K562 (cell line): ENCODE results near the gene UNC119B. TPM values are rescaled to one million over a fixed set of nuclear protein-coding genes. Genes with fewer than 3 reads are reported as not detected.

Experiments
- CAMTA2 ChIP-seq: fragments of 250-450 bp; sonication (Bioruptor Pico); conservative IDR thresholded peaks from 2 replicates; pipeline ENCODE4 v1.5.1; 2022
- CBX8 ChIP-seq: fragments of 200-600 bp; sonication (generic); IDR thresholded peaks from 2 replicates; pipeline ENCODE4 v1.6.1; 2012; ENCODE audit warnings: borderline replicate concordance, mixed run types, low read depth, mild to moderate bottlenecking, moderate library complexity, mixed read lengths, low read length, control low read depth, inconsistent platforms; ENCODE audit not compliant: poor library complexity, severe bottlenecking; ENCODE audit errors: extremely low read depth
- CHD4 ChIP-seq: fragments of 200-600 bp; sonication (generic); IDR thresholded peaks from 3 replicates; pipeline ENCODE4 v1.6.1; 2012; ENCODE audit warnings: low read depth, mild to moderate bottlenecking, mixed read lengths, low read length, inconsistent platforms; ENCODE audit not compliant: insufficient read depth, insufficient replicate concordance, poor library complexity, severe bottlenecking
- DEAF1 ChIP-seq: fragments of 450-650 bp; formaldehyde crosslinking; IDR thresholded peaks from 2 replicates; pipeline ENCODE4 v1.4.0; 2020; ENCODE audit warnings: mild to moderate bottlenecking, moderate library complexity
- GABPA ChIP-seq: fragments of 200-800 bp; sonication (Bioruptor generic); conservative IDR thresholded peaks from 2 replicates; pipeline ENCODE4 v1.6.1; 2016; ENCODE audit warnings: low read depth, missing genetic modification characterization, missing compliant biosample characterization
- HSF4 ChIP-seq: fragments of 250-450 bp; sonication (Bioruptor Pico); IDR thresholded peaks from 2 replicates; pipeline ENCODE4 v2.1.2; 2022; ENCODE audit warnings: mild to moderate bottlenecking, moderate library complexity, borderline replicate concordance
- PCBP1 ChIP-seq: fragments of 200-400 bp; formaldehyde crosslinking; IDR thresholded peaks from 2 replicates; pipeline ENCODE4 v1.6.1; 2018; ENCODE audit warnings: mild to moderate bottlenecking, low read depth, low read length; ENCODE audit not compliant: poor library complexity, severe bottlenecking
- PURB ChIP-seq: sonication (generic); formaldehyde crosslinking; IDR thresholded peaks from 2 replicates; pipeline ENCODE4 v1.9.0; 2021; ENCODE audit warnings: low read depth, mild to moderate bottlenecking, missing genetic modification reagents
- RAD21 ChIP-seq, 2 experiments: fragments of 250-450 bp in 1 of 2; fragments of 450-650 bp in 1 of 2; sonication (Bioruptor Pico) in 1 of 2; formaldehyde crosslinking in 1 of 2; IDR thresholded peaks in 1 of 2; conservative IDR thresholded peaks in 1 of 2; 2 replicates each; pipeline versions ENCODE4 v1.4.0 to v1.8.0; 2020 to 2022; ENCODE audit warnings: mild to moderate bottlenecking in 2 of 2, moderate library complexity in 1 of 2
- REST ChIP-seq, 2 experiments: fragments of 450-650 bp; formaldehyde crosslinking in 1 of 2; IDR thresholded peaks; 2 replicates each; pipeline versions ENCODE4 v1.4.0 to v1.6.1; 2014 to 2020; ENCODE audit warnings: mild to moderate bottlenecking in 2 of 2, borderline replicate concordance in 1 of 2, low read depth in 1 of 2
- RFX5 ChIP-seq: IDR thresholded peaks from 2 replicates; pipeline ENCODE4 v1.6.1; 2011; ENCODE audit warnings: low read depth, mild to moderate bottlenecking, improper control_type of control experiment, low read length
- SMARCC2 ChIP-seq: fragments of 450-650 bp; IDR thresholded peaks from 2 replicates; pipeline ENCODE4 v1.6.1; 2017; ENCODE audit warnings: antibody characterized with exemption, moderate library complexity, mild to moderate bottlenecking, low read depth
- ZNF232 ChIP-seq: sonication (generic); formaldehyde crosslinking; IDR thresholded peaks from 2 replicates; pipeline ENCODE4 v1.8.0; 2022; ENCODE audit warnings: mild to moderate bottlenecking, missing genetic modification reagents
- ZNF75A ChIP-seq: fragments of 450-650 bp; formaldehyde crosslinking; IDR thresholded peaks from 2 replicates; pipeline ENCODE4 v1.4.0; 2020; ENCODE audit warnings: mild to moderate bottlenecking
- polyA plus RNA-seq, 8 experiments: library from polyadenylated mRNA; depleted of rRNA in 4 of 8; stranded (reverse) in 5 of 8; unstranded in 3 of 8; fragments of >200 nt; fragmentation: Nextera tagmentation in 2 of 8; fragmentation: Illumina TruSeq in 1 of 8; extraction: Ambion mirVana in 2 of 8; extraction: Trizol in 1 of 8; gene quantifications; 2 replicates each; pipeline versions ENCODE4 v1.2.1 to v1.2.3, GENCODE V29; 2011 to 2014; ENCODE audit warnings: inconsistent platforms in 1 of 8, missing spikeins in 1 of 8
- total RNA-seq, 7 experiments: library from RNA; depleted of rRNA in 6 of 7; stranded (reverse); fragments of >200 nt in 6 of 7; fragmentation: Illumina TruSeq in 2 of 7; extraction: Trizol in 2 of 7; gene quantifications; 2 replicates each; pipeline versions ENCODE4 v1.2.1 to v1.2.3, GENCODE V29; 2011 to 2021; ENCODE audit warnings: low replicate concordance in 1 of 7
- TF ChIP-seq, protein P1 (sequence below): sonication (generic); IDR thresholded peaks from 2 replicates; pipeline ENCODE4 v1.6.1; 2016

UNC119B gene
- total and polyA plus RNA-seq, 9 of the 15 experiments (the other 6 are each of a cell fraction or from before 2014, with no cell fraction given), result 4.0 to 34.5 (median 15.1) TPM

DNA sequence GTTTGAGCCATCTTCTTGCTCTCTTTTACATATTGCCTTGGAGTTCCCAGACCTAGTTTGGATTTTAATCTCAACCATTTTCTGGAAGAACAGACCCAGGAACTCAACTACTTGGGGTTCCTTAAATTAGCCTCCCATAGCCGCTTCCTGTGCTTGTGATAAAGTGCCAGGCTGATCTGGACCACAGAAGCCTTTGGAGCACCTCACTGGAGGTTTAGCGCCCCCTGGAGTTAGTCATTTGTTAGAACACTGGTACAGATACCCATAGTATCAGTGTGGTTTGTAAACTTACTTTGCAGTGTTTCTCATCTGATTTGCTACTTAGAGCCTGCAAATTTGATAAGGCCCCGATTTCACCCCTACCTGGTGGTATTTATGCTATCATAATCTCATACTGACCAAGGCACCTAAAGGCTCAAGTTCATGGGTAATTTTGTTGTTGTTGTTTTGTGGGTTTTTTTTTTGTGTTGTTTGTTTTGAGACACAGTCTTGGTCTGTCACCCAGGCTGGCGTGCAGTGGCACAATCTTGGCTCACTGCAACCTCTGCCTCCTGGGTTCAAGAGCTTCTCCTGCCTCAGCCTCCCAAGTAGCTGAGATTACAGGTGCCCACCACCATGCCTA lies 3.7 kb downstream of the UNC119B start (continued):
- TF ChIP-seq REST (IDR thresholded peaks at IDR 0.05; ENCODE audit: borderline replicate concordance) (peak; percentile 74; the same call in 1 of the 2 replicates), REST (CRISPR knock-in tag; IDR thresholded peaks at IDR 0.05; ENCODE audit: low read depth) (no peak), PCBP1 (no peak), PURB (no peak), HSF4 (CRISPR knock-in tag) (no peak), RAD21 (CRISPR knock-in tag; conservative IDR thresholded peaks at IDR 0.05 in 1 of 2, IDR thresholded peaks at IDR 0.05 in 1 of 2) (peak; percentile 77 to 81), CBX8 (no peak), SMARCC2 (no peak), ZNF232 (CRISPR knock-in tag) (no peak), RFX5 (no peak), DEAF1 (CRISPR knock-in tag) (peak; percentile 65), GABPA (peak; percentile 59), ZNF75A (CRISPR knock-in tag) (no peak), CHD4 (no peak), CAMTA2 (no peak)
- TF ChIP-seq, protein P1, sequence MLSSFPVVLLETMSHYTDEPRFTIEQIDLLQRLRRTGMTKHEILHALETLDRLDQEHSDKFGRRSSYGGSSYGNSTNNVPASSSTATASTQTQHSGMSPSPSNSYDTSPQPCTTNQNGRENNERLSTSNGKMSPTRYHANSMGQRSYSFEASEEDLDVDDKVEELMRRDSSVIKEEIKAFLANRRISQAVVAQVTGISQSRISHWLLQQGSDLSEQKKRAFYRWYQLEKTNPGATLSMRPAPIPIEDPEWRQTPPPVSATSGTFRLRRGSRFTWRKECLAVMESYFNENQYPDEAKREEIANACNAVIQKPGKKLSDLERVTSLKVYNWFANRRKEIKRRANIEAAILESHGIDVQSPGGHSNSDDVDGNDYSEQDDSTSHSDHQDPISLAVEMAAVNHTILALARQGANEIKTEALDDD, result 0 out of 2 replicates have a peak, but pooled peaks have one; percentile 40
